Loucy (cell line): ENCODE results near the gene TMEM200A.

Experiments used
- H2AFZ ChIP-seq: fragments of 200-600 bp; sonication (generic); 2 replicates; pipeline ENCODE4 v1.6.0; 2016; ENCODE audit warnings: antibody characterized with exemption, mild to moderate bottlenecking, low read length, moderate library complexity
- H3F3A ChIP-seq: fragments of 200-600 bp; 2 replicates; pipeline ENCODE4 v1.6.0; 2016; ENCODE audit warnings: antibody characterized with exemption, low read depth, mild to moderate bottlenecking
- H3K27me3 ChIP-seq: fragments of 200-600 bp; sonication (generic); 2 replicates; pipeline ENCODE4 v1.6.1; 2014; ENCODE audit warnings: low read length, mild to moderate bottlenecking; ENCODE audit not compliant: insufficient read depth, poor library complexity, severe bottlenecking
- H3K36me3 ChIP-seq: fragments of 200-600 bp; sonication (generic); 2 replicates; pipeline ENCODE4 v1.6.1; 2016; ENCODE audit warnings: low read length; ENCODE audit not compliant: insufficient read depth
- H3K4me1 ChIP-seq: fragments of 200-600 bp; sonication (generic); 2 replicates; pipeline ENCODE4 v1.5.1; 2014; ENCODE audit warnings: low read length, mild to moderate bottlenecking; ENCODE audit not compliant: insufficient read depth, poor library complexity, severe bottlenecking
- H3K4me2 ChIP-seq: fragments of 200-600 bp; sonication (generic); 2 replicates; pipeline ENCODE4 v1.6.0; 2014; ENCODE audit warnings: antibody characterized with exemption, low read length, low read depth, mild to moderate bottlenecking; ENCODE audit not compliant: poor library complexity, severe bottlenecking
- H3K4me3 ChIP-seq: fragments of 200-600 bp; sonication (generic); 2 replicates; pipeline ENCODE4 v1.5.1; 2014; ENCODE audit warnings: low read length, mild to moderate bottlenecking, mixed read lengths; ENCODE audit not compliant: poor library complexity, severe bottlenecking
- H3K79me2 ChIP-seq: fragments of 200-600 bp; sonication (generic); 2 replicates; pipeline ENCODE4 v1.6.1; 2014; ENCODE audit warnings: low read length; ENCODE audit not compliant: insufficient read depth
- H3K9ac ChIP-seq: fragments of 200-600 bp; sonication (generic); 2 replicates; pipeline ENCODE4 v1.6.0; 2014; ENCODE audit warnings: mild to moderate bottlenecking, low read depth, low read length, moderate library complexity; ENCODE audit not compliant: poor library complexity, severe bottlenecking
- H3K9me2 ChIP-seq: fragments of 200-600 bp; sonication (generic); replicated peaks from 2 replicates; pipeline ENCODE4 v1.6.1; 2016; ENCODE audit warnings: low read depth, low read length, mixed read lengths
- H3K9me3 ChIP-seq: fragments of 200-600 bp; sonication (generic); 2 replicates; pipeline ENCODE4 v1.6.1; 2014; ENCODE audit warnings: mild to moderate bottlenecking, antibody characterized with exemption, low read length, low read depth; ENCODE audit not compliant: insufficient read depth
- H4K20me1 ChIP-seq: fragments of 200-600 bp; sonication (generic); 2 replicates; pipeline ENCODE4 v1.6.0; 2014; ENCODE audit warnings: antibody characterized with exemption, low read length, mild to moderate bottlenecking; ENCODE audit not compliant: insufficient read depth, poor library complexity, severe bottlenecking
- EZH2phosphoT487 ChIP-seq: fragments of 200-600 bp; IDR thresholded peaks from 2 replicates; pipeline ENCODE4 v1.6.1; 2018; ENCODE audit warnings: antibody characterized with exemption, mild to moderate bottlenecking, moderate library complexity, borderline replicate concordance
- TF ChIP-seq, protein P1 (sequence below): fragments of 200-600 bp; sonication (generic); conservative IDR thresholded peaks from 2 replicates; pipeline ENCODE4 v1.5.1; 2014; ENCODE audit warnings: mild to moderate bottlenecking, antibody characterized with exemption, low read length

The TMEM200A gene

DNA sequence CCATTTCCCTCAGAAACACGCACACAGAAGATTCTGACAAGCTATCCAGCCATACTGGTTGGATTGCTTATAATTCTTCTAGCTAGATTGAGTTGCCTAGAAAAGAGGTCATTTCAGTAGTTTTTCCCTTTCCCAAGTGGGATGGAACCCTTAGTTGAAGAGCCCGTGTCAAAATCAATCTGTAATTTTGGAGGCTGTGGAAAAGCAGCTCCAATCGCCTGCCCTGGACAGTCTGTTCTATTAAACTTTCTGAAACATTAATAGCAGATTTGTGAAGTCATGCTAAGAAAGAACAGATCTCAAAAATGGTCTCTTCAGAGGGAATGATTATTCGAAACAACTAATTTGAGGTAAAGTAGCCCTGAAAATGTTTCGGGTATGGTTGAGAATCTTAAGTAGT is 29.3 kb downstream of the TMEM200A start:
- H3F3A ChIP-seq, result no peaks in the 10 kb centered on the region
- no peaks in the 10 kb centered on the region for H3K9me3 ChIP-seq
- H3K36me3 ChIP-seq, result no peaks in the 10 kb centered on the region
- H4K20me1 ChIP-seq, result no peaks in the 10 kb centered on the region
- TF ChIP-seq, protein P1, sequence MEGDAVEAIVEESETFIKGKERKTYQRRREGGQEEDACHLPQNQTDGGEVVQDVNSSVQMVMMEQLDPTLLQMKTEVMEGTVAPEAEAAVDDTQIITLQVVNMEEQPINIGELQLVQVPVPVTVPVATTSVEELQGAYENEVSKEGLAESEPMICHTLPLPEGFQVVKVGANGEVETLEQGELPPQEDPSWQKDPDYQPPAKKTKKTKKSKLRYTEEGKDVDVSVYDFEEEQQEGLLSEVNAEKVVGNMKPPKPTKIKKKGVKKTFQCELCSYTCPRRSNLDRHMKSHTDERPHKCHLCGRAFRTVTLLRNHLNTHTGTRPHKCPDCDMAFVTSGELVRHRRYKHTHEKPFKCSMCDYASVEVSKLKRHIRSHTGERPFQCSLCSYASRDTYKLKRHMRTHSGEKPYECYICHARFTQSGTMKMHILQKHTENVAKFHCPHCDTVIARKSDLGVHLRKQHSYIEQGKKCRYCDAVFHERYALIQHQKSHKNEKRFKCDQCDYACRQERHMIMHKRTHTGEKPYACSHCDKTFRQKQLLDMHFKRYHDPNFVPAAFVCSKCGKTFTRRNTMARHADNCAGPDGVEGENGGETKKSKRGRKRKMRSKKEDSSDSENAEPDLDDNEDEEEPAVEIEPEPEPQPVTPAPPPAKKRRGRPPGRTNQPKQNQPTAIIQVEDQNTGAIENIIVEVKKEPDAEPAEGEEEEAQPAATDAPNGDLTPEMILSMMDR, result no peak
- no peak for TF ChIP-seq EZH2phosphoT487
- no peak overlapping the region for H3K9ac ChIP-seq
- H3K4me1 ChIP-seq, result no peaks in the 10 kb centered on the region
- H3K79me2 ChIP-seq, result no peaks in the 10 kb centered on the region
- H3K4me3 ChIP-seq, result no peak overlapping the region
- no peak overlapping the region for H3K4me2 ChIP-seq
- no peaks in the 10 kb centered on the region for H3K9me2 ChIP-seq
- H2AFZ ChIP-seq, result no peak overlapping the region
- no peaks in the 10 kb centered on the region for H3K27me3 ChIP-seq

DNA sequence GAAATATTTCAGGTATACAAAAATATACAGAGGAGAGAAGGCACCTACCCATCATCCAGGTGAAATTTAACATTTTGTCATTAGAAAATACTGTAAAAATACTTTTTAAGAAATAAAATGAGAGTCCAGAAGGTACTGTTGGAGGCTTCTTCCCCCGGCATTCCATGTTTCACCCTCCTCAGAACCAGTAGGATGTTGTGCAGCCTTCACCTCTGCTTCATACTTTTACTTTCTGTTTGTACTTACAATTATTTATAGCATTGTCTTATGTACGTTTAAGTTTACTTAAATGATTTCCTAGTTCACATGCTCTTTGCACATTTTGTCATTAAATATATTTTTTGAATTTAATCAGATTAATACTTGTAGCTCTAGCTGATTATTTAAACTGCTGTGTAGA is 30.9 kb downstream of the TMEM200A start:
- H3K27me3 ChIP-seq, result no peaks in the 10 kb centered on the region
- no peaks in the 10 kb centered on the region for H3K79me2 ChIP-seq
- no peak overlapping the region for H3K4me3 ChIP-seq
- no peak overlapping the region for H3K4me2 ChIP-seq
- H3K9me3 ChIP-seq, result no peaks in the 10 kb centered on the region
- H3K36me3 ChIP-seq, result no peaks in the 10 kb centered on the region
- TF ChIP-seq EZH2phosphoT487, result no peak
- TF ChIP-seq, protein P1, result no peak
- no peaks in the 10 kb centered on the region for H3K4me1 ChIP-seq
- no peaks in the 10 kb centered on the region for H3K9me2 ChIP-seq
- H3F3A ChIP-seq, result no peaks in the 10 kb centered on the region
- H3K9ac ChIP-seq, result no peak overlapping the region
- H2AFZ ChIP-seq, result no peak overlapping the region
- H4K20me1 ChIP-seq, result no peaks in the 10 kb centered on the region

DNA sequence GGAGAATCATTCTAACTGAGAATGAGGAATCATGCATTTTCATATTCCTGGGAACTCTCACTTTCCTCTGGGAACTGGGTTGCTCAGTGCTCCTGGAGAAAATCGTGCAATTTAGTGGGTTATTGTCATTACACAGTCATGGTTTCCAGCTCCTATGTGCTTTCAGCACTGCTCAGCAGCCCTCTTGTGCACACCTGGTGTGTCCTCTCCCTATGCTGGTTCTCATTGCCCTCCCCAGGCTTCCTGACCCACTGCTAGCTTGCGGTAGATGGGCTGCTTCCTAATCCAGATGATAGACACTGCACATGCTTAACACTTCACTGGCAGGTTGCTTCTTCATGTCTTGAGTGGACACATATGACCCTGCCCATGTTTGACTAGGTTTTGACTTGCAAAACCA is 39.7 kb downstream of the TMEM200A start:
- H3K4me1 ChIP-seq, result no peaks in the 10 kb centered on the region
- H4K20me1 ChIP-seq, result no peaks in the 10 kb centered on the region
- TF ChIP-seq, protein P1, result no peak
- no peaks in the 10 kb centered on the region for H3K36me3 ChIP-seq
- no peak overlapping the region for H2AFZ ChIP-seq
- H3K4me3 ChIP-seq, result no peak overlapping the region
- H3F3A ChIP-seq, result no peaks in the 10 kb centered on the region
- no peak overlapping the region for H3K4me2 ChIP-seq
- H3K9me3 ChIP-seq, result no peaks in the 10 kb centered on the region
- H3K27me3 ChIP-seq, result no peaks in the 10 kb centered on the region
- H3K79me2 ChIP-seq, result no peaks in the 10 kb centered on the region
- H3K9me2 ChIP-seq, result no peaks in the 10 kb centered on the region
- no peak overlapping the region for H3K9ac ChIP-seq
